Neural cell (in vitro differentiated cells): ENCODE measurements around the gene LEO1. TPM values are rescaled to one million over a fixed set of nuclear protein-coding genes. Genes with fewer than 3 reads are reported as not detected.

Source experiments
- H2AFZ ChIP-seq: fragments of 200-600, 300-800 bp; sonication (generic), shearing (Covaris generic); 2 replicates; pipeline ENCODE4 v1.6.0; 2014; ENCODE audit warnings: low read depth, mild to moderate bottlenecking, antibody characterized with exemption, low read length, moderate library complexity
- H3F3A ChIP-seq: fragments of 200-600 bp; shearing (Covaris generic); 2 replicates; pipeline ENCODE4 v1.6.1; 2016; ENCODE audit warnings: mild to moderate bottlenecking, moderate library complexity, mixed read lengths, antibody characterized with exemption, low read length; ENCODE audit not compliant: insufficient read depth, poor library complexity, severe bottlenecking
- H3K27ac ChIP-seq: fragments of 200-600, 300-800 bp; sonication (generic), shearing (Covaris generic); 2 replicates; pipeline ENCODE4 v1.5.1; 2014; ENCODE audit warnings: mild to moderate bottlenecking, low read length, moderate library complexity
- H3K27me3 ChIP-seq: fragments of 300-800, 200-600 bp; sonication (generic), shearing (Covaris generic); 2 replicates; pipeline ENCODE4 v1.6.0; 2014; ENCODE audit warnings: mild to moderate bottlenecking, low read depth, low read length, moderate library complexity; ENCODE audit not compliant: insufficient read depth
- H3K36me3 ChIP-seq: fragments of 300-800, 200-600 bp; sonication (generic), shearing (Covaris generic); 2 replicates; pipeline ENCODE4 v1.5.1; 2014; ENCODE audit warnings: mild to moderate bottlenecking, antibody characterized with exemption, low read length, moderate library complexity; ENCODE audit not compliant: insufficient read depth
- H3K4me2 ChIP-seq: fragments of 300-800, 200-600 bp; sonication (generic), shearing (Covaris generic); 2 replicates; pipeline ENCODE4 v1.6.0; 2014; ENCODE audit warnings: mild to moderate bottlenecking, low read length
- H3K4me3 ChIP-seq: fragments of 300-800, 200-600 bp; sonication (generic), shearing (Covaris generic); 2 replicates; pipeline ENCODE4 v1.5.1; 2014; ENCODE audit warnings: mild to moderate bottlenecking, low read length, moderate library complexity
- H3K79me2 ChIP-seq: fragments of 200-600 bp; shearing (Covaris generic); replicated peaks from 2 replicates; pipeline ENCODE4 v1.6.0; 2014; ENCODE audit warnings: mild to moderate bottlenecking, low read length, moderate library complexity; ENCODE audit not compliant: insufficient read depth
- H3K9ac ChIP-seq: fragments of 300-800, 200-600 bp; sonication (generic), shearing (Covaris generic); 2 replicates; pipeline ENCODE4 v1.6.1; 2016; ENCODE audit warnings: mild to moderate bottlenecking, low read length, mixed read lengths
- H3K9me2 ChIP-seq: fragments of 200-600 bp; shearing (Covaris generic); 2 replicates; pipeline ENCODE4 v1.6.1; 2016; ENCODE audit warnings: mild to moderate bottlenecking, low read length, mixed read lengths; ENCODE audit not compliant: insufficient read depth
- H3K9me3 ChIP-seq: fragments of 200-600, 300-800 bp; sonication (generic), shearing (Covaris generic); 2 replicates; pipeline ENCODE4 v1.6.1; 2016; ENCODE audit warnings: mild to moderate bottlenecking, mixed run types, low read length, moderate library complexity, mixed read lengths
- H4K20me1 ChIP-seq: fragments of 200-600 bp; shearing (Covaris generic); 2 replicates; pipeline ENCODE4 v1.6.1; 2016; ENCODE audit warnings: mild to moderate bottlenecking, mixed run types; ENCODE audit not compliant: insufficient read depth
- EP300 ChIP-seq: fragments of 450-650 bp; conservative IDR thresholded peaks from 2 replicates; pipeline ENCODE4 v1.6.1; 2014; ENCODE audit warnings: antibody characterized with exemption, mild to moderate bottlenecking, moderate library complexity; ENCODE audit not compliant: poor library complexity, severe bottlenecking
- EZH2 ChIP-seq: fragments of 200-600, 300-800 bp; shearing (Covaris generic), sonication (generic); IDR thresholded peaks from 2 replicates; pipeline ENCODE4 v1.6.1; 2014; ENCODE audit warnings: antibody characterized with exemption, low read length, borderline replicate concordance, mild to moderate bottlenecking; ENCODE audit not compliant: insufficient read depth, poor library complexity, severe bottlenecking
- MXI1 ChIP-seq: fragments of 450-650 bp; conservative IDR thresholded peaks from 2 replicates; pipeline ENCODE4 v1.6.1; 2014; ENCODE audit warnings: antibody characterized with exemption, mild to moderate bottlenecking; ENCODE audit not compliant: poor library complexity, severe bottlenecking
- POLR2AphosphoS5 ChIP-seq: IDR thresholded peaks from 2 replicates; pipeline ENCODE4 v1.6.1; 2012
- RAD21 ChIP-seq: fragments of 450-650 bp; conservative IDR thresholded peaks from 2 replicates; pipeline ENCODE4 v1.6.1; 2014; ENCODE audit warnings: antibody characterized with exemption, mild to moderate bottlenecking, moderate library complexity
- SMC3 ChIP-seq: fragments of 450-650 bp; conservative IDR thresholded peaks from 2 replicates; pipeline ENCODE4 v1.6.1; 2014; ENCODE audit warnings: antibody characterized with exemption, mild to moderate bottlenecking, moderate library complexity; ENCODE audit not compliant: poor library complexity
- TAF1 ChIP-seq: IDR thresholded peaks from 2 replicates; pipeline ENCODE4 v1.6.1; 2012; ENCODE audit warnings: low read depth
- polyA plus RNA-seq: library from polyadenylated mRNA; depleted of rRNA; stranded (reverse); fragments of >200 nt; gene quantifications from 2 replicates; pipeline ENCODE4 v1.2.3, GENCODE V29; 2014
- TF ChIP-seq, protein P1 (sequence below): fragments of 450-650 bp; IDR thresholded peaks from 2 replicates; pipeline ENCODE4 v1.5.1; 2014; ENCODE audit warnings: antibody characterized with exemption, mild to moderate bottlenecking, moderate library complexity; ENCODE audit not compliant: poor library complexity, severe bottlenecking
- TF ChIP-seq, protein P2 (sequence below): IDR thresholded peaks from 2 replicates; pipeline ENCODE4 v1.6.1; 2012; ENCODE audit warnings: borderline replicate concordance

LEO1 gene
- polyA plus RNA-seq, 1 donor from 2014 or later: 30.3 TPM

DNA sequence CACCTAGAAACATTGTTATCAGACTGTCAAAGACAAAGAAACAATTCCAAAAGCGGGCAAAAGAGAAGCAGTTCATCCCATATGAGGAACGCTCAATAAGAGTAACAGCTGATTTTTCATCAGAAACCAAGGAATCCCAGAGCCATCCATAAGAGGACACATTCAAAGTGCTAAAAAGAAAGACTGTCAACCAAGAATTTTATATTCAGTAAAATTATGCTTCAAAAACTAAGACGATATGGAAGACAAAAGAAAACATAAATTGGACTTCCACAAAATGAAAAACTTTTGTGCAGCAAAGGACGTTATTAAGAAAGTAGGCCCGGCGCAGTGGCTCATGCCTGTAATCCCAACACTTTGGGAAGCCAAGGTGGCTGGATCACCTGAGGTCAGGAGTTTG, 4.0 kb downstream of the LEO1 start:
- H3K27me3 ChIP-seq: no peaks in the 10 kb centered on the region
- H3K79me2 ChIP-seq: peaks cover 32% of the 10 kb centered on the region
- no peaks in the 10 kb centered on the region for H3F3A ChIP-seq
- no peak overlapping the region for H3K27ac ChIP-seq
- no peaks in the 10 kb centered on the region for H4K20me1 ChIP-seq
- no peak overlapping the region for H3K4me2 ChIP-seq
- H3K9me3 ChIP-seq: no peaks in the 10 kb centered on the region
- H3K9me2 ChIP-seq: no peaks in the 10 kb centered on the region
- H3K36me3 ChIP-seq: no peaks in the 10 kb centered on the region
- H3K4me3 ChIP-seq: no peak overlapping the region
- H3K9ac ChIP-seq: no peak overlapping the region
- no peak overlapping the region for H2AFZ ChIP-seq
- TF ChIP-seq, protein P1, sequence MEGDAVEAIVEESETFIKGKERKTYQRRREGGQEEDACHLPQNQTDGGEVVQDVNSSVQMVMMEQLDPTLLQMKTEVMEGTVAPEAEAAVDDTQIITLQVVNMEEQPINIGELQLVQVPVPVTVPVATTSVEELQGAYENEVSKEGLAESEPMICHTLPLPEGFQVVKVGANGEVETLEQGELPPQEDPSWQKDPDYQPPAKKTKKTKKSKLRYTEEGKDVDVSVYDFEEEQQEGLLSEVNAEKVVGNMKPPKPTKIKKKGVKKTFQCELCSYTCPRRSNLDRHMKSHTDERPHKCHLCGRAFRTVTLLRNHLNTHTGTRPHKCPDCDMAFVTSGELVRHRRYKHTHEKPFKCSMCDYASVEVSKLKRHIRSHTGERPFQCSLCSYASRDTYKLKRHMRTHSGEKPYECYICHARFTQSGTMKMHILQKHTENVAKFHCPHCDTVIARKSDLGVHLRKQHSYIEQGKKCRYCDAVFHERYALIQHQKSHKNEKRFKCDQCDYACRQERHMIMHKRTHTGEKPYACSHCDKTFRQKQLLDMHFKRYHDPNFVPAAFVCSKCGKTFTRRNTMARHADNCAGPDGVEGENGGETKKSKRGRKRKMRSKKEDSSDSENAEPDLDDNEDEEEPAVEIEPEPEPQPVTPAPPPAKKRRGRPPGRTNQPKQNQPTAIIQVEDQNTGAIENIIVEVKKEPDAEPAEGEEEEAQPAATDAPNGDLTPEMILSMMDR: no peak
- TF ChIP-seq, protein P2, sequence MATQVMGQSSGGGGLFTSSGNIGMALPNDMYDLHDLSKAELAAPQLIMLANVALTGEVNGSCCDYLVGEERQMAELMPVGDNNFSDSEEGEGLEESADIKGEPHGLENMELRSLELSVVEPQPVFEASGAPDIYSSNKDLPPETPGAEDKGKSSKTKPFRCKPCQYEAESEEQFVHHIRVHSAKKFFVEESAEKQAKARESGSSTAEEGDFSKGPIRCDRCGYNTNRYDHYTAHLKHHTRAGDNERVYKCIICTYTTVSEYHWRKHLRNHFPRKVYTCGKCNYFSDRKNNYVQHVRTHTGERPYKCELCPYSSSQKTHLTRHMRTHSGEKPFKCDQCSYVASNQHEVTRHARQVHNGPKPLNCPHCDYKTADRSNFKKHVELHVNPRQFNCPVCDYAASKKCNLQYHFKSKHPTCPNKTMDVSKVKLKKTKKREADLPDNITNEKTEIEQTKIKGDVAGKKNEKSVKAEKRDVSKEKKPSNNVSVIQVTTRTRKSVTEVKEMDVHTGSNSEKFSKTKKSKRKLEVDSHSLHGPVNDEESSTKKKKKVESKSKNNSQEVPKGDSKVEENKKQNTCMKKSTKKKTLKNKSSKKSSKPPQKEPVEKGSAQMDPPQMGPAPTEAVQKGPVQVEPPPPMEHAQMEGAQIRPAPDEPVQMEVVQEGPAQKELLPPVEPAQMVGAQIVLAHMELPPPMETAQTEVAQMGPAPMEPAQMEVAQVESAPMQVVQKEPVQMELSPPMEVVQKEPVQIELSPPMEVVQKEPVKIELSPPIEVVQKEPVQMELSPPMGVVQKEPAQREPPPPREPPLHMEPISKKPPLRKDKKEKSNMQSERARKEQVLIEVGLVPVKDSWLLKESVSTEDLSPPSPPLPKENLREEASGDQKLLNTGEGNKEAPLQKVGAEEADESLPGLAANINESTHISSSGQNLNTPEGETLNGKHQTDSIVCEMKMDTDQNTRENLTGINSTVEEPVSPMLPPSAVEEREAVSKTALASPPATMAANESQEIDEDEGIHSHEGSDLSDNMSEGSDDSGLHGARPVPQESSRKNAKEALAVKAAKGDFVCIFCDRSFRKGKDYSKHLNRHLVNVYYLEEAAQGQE: no peak
- TF ChIP-seq MXI1 (no peak), SMC3 (no peak), TAF1 (no peak), EZH2 (no peak), RAD21 (no peak), EP300 (no peak), POLR2AphosphoS5 (no peak)

DNA sequence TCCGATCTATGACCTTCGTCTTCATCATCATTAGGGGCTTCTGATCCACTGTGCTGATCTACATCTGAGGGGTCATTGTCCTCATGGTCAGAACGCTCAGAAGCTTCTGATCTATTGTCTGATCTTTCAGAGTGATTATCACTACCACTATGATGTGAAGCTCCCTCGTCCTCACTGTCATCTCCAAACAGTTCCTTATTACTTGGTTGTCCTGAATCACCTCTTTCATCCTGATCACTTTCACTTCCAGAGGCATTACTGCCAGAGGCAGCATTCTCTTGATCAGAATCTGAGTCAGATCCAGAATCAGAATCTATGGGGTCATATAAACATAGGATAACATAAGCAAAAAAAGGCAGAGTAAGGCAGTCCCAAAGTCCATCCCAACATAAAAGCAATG, 5.4 kb downstream of the LEO1 start:
- H2AFZ ChIP-seq: no peak overlapping the region
- H3K9ac ChIP-seq: no peak overlapping the region
- no peaks in the 10 kb centered on the region for H3K9me2 ChIP-seq
- H3K4me3 ChIP-seq: no peak overlapping the region
- H3F3A ChIP-seq: no peaks in the 10 kb centered on the region
- no peaks in the 10 kb centered on the region for H3K36me3 ChIP-seq
- H4K20me1 ChIP-seq: no peaks in the 10 kb centered on the region
- TF ChIP-seq EP300 (no peak), RAD21 (no peak), EZH2 (no peak), POLR2AphosphoS5 (no peak), SMC3 (no peak), TAF1 (no peak), MXI1 (no peak)
- TF ChIP-seq, protein P1: no peak
- TF ChIP-seq, protein P2: no peak
- H3K27ac ChIP-seq: no peak overlapping the region
- no peaks in the 10 kb centered on the region for H3K27me3 ChIP-seq
- H3K79me2 ChIP-seq: peaks cover 32% of the 10 kb centered on the region
- no peak overlapping the region for H3K4me2 ChIP-seq
- H3K9me3 ChIP-seq: no peaks in the 10 kb centered on the region
